ENCODE results near the gene ATP8B4.

The ATP8B4 gene

DNA sequence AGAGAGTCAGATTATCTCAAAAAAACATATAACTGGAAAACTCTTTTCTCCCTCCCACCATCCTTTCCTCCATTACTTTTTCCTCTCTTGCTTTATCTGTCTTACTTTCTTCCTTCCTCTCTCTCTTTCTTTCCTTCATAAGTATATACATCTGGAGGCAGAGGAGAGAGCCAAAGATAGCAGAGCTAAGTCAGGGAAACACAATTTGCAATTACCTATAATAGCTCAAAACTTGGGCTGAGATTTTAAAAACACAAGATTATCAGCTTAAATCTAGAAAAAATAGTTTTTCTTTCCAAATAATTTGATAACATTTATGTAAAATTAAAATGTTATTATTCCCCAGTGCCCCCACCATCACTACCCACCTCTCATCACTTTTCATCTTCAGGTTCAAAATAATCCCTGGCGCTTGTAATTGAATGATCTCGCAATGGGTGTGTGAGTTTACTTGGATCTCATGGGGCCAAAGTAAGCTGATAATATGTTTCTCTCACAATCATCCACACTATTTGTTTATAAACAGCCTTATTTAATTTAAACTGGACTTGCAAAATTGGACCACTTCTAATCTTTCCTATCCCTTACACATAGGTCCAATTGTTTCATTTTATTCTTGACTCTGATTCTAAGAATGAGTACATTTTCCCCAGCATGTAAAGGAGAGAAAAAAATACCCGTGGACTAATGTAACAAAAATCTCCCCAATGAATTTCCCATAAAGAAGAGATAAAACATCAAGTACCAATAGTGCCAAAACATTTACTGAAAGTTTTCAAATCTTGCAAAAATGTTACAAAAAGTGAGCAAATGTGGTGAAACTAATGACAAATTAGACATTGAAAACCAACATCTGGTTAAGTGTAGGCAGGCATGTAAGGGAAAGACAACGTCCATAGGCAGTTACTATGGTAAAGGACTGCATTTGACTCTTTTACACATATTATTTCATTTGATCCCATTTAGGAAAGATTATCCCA, 261.2 kb downstream of the ATP8B4 start:
- no peak for DNase-seq (ENCODE audit: low read depth in 3 of 3)

DNA sequence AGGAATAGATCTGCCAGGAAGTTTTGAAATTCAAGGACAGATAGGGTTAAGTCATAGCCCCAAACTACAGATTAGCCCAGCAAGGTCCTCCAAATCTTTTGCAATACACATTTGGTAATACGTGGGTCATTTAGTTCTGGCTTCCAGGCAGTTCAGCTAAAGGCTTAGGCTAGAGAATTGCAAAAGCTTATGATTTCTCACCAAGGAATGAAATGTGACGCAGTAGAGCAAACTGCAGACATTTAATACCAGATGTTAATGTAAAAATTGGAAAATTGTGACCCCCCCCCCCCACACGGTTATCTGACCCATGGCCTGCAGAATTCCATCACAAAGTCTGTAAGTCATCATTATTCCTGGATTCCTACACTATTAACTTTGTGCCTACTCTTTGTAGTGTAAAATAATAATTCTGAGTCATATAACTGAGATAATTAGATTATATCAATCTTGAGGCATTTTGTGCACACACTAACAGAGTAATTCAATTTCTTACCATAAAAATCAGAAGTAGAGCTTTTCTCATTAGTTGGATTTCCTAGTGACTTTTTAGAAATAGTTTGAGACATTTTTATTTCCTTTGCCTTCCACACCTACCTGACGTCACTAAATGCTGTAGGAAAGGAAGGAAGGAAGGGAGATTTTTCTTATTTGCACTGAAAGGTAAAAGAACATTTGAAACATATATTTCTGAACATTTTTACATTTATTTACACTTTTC, 263.0 kb downstream of the ATP8B4 start:
- DNase-seq (ENCODE audit: low read depth in 3 of 3) = no peak

DNA sequence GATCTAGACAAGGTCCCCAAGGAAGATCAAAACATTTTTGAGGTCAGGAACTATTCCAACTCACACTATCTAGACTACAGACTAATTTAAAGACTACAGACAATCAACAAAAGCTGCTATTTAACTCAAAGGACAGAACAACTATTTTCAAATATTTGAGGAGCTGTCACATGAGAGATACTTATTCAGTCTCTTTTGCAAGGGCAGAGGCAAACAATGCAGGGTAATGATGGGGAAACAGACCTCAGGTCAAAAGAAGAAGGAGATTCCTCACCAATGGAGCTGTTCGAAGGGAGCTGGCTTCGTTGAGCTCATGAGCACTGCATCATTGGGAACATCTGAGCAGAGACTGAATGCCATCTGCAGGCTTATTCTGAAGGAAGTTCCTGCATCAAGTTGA, 266.3 kb downstream of the ATP8B4 start:
- DNase-seq (ENCODE audit: low read depth in 3 of 3) = no peak

DNA sequence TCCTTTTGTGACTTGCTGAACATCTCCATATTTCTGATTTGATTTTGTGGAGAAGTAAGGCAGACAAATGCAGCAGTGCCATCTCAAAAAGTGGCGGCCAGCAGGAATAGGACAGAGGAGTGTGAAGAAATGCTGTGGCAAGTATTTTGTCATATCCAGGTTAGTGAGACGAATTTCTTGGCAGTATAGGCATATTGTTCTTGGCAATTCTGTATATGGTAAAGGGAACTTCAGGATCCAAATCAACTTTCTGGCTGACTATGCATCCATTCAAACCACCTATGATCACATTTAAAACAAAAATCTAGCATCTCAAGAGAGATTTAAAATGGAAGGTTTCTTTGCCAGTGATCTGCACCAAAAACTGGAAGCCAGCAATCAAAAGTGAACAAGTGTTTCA, 270.2 kb downstream of the ATP8B4 start:
- DNase-seq (ENCODE audit: low read depth in 3 of 3) = no peak

DNA sequence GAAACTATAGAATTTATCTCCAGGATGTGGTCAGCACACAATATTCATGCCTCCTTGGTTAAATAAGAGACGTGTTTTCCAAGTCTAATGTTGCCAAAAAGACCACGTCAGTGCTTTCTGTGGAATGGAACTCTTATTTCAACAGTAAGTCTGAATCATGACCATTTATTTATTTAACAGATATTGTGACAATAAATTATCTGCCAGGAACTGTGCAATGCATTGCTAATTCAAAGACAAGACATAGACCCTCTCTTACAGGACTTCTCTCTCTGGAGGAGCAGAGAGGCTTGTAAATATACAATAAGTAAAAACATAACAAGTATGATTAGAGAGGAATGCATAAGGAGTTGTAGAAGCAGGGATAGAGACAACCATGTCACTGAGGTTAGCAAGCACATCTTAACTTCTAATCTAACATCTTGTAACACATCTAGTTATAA, 270.7 kb downstream of the ATP8B4 start:
- no peak for DNase-seq (ENCODE audit: low read depth in 3 of 3)

DNA sequence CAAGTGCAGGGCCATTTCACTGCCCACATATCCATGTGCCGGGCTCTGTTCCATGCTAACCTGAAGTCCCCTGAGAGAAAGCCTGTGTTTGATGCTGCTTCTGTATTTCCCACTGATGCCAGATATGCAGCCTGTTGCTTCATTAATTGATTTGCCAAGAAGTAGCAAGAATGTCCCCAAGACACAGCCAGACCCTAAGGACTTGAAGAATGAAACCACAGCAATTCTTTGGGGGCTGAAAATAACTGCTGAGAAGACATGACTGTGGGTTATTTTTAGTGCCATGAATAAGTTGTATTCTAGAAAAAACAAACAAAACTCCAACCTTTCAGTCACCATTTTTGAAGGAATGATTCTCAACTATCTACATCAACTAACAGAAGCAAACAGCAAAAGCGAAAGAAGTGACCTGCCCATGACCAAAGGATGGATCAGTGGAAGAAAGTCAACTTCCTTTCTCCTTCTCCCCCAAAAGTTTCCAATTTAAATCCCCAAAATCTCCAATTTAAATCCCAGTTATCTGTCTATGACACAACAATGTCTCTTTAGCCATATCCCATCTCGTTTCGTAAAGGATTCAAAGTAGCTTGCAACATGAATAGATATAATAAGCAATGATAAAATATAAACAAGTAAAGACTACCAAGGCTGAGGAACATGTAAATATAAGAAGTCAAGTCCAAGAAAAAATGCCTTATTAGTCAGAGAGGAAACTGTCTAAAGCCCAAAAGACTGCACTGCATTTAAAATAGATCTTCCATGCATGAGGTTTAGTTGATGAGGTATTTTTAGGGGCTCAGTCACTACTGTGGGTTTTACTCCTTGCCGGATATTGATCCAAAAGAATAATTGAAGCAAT, 271.4 kb downstream of the ATP8B4 start:
- DNase-seq (ENCODE audit: low read depth in 3 of 3) = no peak

DNA sequence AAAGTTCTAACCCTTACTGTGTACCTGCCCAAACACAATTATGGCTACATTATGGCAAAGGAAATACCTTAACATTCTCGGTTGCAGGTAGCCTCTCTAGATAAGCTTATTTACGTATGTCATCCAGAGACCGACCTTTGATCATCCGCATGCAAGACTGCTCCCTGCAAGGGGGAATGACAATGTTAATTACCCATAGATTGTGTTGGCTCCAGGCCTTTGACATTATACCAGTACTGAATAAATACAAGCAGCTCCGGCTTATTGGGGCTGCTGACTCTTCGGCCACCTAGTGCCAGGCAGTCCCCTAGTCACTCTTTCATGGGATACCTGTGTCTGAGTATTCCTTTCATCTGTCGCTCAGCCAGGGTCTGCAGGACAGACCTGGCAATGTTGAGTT, 274.6 kb downstream of the ATP8B4 start:
- no peak for DNase-seq (ENCODE audit: low read depth in 3 of 3)

DNA sequence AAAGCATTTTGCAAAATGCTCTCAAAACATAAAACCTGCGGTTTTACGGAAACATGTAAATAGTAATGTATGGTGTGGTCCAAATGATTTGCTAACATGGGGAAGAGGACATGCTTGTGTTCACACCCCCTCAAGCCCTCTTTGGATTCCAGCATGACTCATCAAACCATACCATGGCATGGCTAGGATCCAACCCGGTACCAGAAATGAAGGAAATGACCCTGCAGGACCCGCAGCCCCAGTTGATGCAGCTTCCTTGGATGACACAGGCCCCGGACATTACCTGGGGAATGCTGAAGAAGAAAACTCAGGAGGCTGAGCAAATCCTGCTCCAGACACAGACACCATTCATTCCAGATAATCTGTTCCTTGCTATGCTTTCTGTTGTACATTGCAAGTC, 275.3 kb downstream of the ATP8B4 start:
- DNase-seq (ENCODE audit: low read depth in 3 of 3) = no peak

DNA sequence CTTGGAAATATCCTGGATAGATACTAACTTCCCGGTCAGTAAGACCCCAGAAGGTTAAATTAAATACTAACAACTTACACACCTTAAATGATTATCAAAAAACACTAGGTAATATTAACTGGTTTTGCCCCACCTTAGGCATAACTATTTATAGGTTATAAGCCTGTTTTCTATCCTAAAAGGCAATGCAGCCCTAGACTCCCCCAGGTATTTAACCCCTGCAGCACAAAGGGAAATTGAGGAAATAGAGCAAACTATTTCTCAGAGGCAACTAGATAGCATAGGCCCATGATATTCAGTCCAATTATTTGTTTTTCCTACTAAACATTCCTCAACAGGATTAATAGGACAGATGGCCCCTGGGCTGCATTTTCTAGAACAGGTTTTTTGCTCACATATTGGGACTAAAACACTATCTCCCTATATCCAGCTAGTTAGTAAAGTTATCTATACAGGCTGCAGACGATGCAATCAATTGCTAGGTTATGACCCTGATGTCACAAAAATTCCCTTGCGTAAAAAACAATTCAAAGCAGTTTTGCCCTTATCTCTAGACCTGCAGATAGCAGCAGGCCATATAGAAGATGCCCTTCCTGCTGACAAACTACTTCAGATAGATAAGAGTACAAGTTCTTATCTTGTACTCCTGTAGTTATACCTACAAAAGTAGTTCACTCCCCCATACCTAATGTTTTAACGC, 276.9 kb downstream of the ATP8B4 start:
- no peak for DNase-seq (ENCODE audit: low read depth in 3 of 3)

DNA sequence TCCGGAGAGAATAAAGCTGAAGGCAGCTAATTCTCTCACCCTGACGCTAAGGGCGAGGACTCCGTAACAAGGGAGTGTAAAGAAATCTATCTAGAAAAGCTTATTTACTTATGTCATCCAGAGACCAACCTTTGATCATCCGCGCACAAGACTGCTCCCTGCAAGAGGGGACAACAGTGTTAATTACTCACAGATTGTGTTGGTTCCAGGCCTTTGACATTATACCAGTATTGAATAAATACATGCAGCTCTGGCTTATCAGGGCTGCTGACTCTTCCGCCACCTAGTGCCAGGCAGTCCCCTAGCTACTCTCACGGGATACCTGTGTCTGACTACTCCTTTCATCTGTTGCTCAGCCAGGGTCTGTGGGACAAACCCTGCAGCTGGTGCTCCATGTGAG, 286.5 kb downstream of the ATP8B4 start:
- DNase-seq (ENCODE audit: low read depth in 3 of 3) = no peak

DNA sequence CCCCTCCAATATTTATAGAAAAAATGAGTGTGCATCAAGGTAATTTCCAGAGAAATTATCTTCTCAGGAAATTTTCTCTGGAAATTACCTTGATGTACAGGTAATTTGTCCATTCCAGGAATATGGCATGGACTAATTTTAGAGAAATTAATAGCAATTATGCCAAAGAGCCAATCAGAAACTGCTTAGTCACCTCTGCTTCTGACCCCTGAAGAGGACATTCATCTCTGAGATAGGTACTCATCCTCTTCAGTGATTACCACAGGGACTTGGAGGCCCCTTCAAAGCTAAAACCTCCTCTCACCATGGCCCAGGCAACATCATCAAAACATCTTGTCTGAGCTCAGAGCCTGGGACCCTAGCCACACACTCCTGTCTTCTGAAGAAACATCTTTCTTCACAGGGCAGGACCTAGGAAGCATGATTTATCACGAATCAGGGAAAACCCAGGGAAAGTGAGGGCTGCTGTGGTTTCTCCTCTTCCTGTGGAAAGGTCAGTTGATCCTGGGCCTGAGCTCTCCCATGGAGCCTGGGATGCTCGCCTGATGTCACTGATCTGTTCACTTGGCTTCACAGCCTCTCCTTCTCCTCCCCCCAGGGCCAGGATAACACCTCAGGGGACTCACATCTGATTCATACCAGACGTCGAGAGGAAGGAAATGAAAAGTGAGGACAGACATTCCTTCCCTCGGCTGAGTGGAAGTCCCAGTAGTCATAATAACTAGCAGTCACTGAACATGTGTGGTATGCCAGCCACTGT, 287.6 kb downstream of the ATP8B4 start:
- no peak for DNase-seq (ENCODE audit: low read depth in 3 of 3)

DNA sequence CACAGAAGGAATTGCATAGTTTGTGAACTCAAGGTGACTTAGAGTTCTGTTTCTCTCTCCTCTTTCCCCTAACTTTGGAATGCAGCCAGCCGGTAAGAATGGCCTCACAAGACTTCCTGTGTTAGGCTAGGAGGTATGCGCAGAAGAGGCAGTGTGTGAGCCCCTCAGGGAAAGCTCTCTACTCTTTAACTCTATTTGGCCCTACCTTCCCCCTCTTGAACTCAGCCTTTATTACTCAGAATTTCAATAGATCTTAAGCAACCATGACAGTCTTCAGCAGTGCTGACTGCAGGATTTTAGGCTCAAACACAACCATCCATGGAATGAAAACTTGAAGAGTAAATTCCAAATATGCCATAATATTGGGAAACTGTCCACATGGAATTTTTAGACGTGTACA, 288.6 kb downstream of the ATP8B4 start:
- DNase-seq (ENCODE audit: low read depth in 3 of 3) = no peak

DNA sequence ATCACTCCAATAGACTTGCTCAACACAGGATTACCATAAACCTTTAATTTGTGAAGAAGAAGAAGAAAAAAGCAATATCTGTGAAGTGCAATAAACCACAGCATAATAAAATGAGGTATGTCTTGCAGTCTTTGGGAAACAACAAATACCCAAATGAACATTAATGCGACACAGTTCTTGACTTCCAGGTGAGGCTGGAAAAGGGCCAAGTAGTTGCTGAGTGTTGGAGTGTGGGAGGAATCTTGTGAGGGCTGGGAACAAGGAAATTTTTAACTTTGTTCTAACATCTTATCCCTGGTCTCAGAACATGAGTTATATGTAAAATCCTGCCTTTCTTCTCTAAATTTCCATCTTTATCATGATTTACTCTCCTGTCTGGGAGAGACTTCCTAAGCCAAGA, 291.7 kb downstream of the ATP8B4 start:
- no peak for DNase-seq (ENCODE audit: low read depth in 3 of 3)

DNA sequence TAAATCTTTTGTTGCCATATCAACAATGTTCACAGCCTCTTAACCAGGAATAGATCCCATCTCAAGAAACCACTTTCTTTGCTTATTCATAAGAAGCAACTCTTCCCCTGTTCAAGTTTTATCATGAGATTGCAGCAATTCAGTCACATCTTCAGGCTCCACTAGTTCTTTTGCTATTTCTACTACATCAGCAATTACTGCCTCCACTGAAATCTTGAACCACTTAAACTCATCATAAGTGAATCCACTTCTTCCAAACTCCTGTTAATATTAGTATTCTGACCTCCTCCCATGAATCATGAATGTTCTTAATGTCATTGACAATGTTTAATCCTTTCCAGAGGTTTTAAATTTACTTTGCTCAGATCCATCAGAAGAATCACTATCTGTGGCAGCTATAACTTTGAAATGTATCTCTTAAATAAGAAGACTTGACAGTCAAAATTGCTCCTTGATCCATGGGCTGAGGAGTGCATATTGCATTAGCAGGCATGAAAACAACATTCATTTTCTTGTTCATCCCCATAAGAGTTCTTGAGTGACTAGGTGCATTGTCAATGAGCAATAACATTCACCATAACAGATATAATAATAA, 292.3 kb downstream of the ATP8B4 start:
- DNase-seq (ENCODE audit: low read depth in 3 of 3) = no peak

DNA sequence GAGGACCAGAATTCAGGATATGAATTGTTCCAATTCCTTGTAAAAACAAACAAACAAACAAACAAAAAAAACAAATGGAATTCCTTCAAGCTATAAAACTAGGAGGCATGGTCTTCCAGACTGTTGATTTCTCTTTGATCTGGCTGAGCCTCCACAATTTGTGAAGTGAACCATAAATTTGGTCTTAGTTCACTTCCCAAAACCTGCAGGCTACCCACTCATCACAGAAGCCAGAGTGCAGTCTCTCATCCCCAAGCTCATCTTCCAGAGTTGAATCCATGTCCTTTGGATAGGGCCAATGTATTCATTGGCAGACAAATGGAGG, 294.3 kb downstream of the ATP8B4 start:
- DNase-seq (ENCODE audit: low read depth in 3 of 3) = no peak

DNA sequence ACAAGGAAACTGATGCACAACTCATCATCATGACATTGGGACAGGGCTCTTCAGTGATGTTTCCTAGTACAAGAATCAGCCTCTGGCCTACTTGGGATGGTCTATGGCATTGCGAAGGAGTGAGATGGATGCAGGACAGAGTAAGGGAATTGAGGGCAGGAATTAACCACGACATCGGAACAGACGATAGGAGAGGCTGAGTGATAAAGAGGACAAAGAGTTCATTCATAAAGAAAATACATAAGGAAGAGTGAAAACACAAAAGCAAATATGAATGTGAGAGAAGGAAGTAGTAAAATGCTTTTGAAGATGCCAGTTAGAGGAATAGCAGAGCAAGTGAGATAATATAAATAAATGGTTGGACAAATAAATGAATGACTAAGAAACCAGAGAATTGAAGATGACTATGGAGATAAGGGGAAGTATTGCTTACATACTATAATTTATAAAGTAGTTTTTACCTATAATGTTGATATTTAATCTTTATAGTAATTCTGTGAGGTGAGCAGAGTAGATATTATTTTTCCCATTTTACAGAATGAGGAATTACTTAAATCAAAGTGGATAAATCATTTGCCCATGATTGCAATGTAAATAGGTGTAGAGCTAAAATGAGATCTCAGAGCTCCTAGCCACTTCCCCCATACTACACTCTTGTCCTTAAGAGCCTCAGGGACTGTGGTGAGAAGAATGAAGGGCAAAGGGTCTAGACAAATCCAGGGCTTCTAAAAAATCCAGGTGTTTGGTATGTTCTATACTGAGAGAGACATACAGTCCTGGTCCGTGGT, 294.9 kb downstream of the ATP8B4 start:
- DNase-seq (ENCODE audit: low read depth in 3 of 3) = no peak

DNA sequence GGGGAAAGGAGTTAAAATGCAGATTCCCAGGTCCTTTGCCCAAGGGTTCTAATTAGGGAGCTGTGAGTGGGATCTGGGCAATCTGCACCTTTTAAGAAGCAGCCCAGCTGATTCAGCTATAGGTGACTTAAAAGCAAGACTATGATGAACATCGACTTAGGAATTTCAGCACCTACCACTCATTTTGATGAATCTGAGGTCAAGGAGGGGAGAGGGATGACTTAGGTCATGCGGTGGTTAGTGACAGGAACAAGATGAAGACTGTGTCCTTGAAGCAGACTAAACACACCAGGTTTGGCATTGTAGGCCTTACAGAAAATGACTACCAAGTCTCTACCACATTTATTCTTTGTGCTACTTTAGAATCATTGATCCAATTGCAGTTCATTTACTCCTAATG, 301.9 kb downstream of the ATP8B4 start:
- no peak for DNase-seq (ENCODE audit: low read depth in 3 of 3)

DNA sequence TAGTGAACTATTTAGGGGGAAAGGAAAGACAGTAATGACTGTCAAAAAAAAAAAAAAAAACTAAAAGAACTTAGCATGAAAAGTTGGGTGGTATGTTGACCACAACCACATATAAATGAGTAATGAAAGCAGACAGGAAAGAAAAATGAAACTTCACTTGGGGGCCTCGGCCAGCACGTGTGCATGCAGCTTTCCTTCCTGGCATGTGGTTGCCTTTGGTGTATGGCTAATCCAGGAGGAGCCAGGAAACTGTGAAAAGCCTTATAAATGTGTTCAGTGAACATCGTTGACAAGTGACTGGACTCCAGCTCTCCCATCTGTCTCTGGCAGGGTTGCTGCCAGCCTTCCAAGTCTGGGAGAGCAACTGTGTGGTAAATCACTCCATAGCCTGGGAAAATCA, 303.1 kb downstream of the ATP8B4 start:
- no peak for DNase-seq (ENCODE audit: low read depth in 3 of 3)

DNA sequence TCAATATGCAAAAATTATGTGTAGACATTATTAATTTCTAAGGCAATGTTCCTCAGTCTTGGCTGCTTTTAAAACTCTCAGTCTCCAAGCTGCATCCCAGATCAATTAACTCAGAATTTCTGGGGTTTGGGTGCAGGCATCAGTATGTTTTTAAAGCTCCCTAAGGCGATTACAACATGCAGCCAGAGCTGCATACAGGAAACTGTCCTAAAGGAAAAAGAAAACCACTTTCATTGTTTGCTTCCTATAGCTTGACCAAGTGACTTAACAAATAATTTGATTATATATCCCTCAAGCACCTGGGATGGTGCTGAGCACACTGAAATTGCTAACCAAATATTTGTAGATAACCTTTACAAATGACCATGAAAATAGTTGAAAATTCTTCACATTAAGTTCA, 303.5 kb downstream of the ATP8B4 start:
- DNase-seq (ENCODE audit: low read depth in 3 of 3) = no peak

DNA sequence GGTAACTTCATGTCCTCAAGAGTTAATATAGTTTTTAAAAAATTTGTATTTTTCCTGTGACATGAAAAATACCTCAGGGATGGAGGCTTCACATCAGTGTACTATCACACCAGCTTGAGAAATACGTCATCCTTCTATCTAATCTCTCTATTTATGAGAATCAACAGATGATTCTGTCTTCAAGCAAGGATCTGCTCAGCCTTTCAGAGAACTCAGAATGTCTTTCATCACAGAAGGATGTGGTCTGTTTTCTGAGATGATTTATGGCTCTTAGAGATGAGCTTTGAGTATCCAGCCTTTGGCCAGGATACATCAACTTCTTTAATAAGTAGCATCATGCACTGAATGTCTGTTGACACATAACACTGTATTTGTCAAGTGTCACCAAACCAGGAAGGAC, 304.3 kb downstream of the ATP8B4 start:
- no peak for DNase-seq (ENCODE audit: low read depth in 3 of 3)
